ENCODE data around the gene SLC15A4. TPM values are rescaled to one million over a fixed set of nuclear protein-coding genes. Genes with fewer than 3 reads are reported as not detected.

SLC15A4 gene
- total RNA-seq, 1 experiment from 2014 or later, result 21.6 TPM

DNA sequence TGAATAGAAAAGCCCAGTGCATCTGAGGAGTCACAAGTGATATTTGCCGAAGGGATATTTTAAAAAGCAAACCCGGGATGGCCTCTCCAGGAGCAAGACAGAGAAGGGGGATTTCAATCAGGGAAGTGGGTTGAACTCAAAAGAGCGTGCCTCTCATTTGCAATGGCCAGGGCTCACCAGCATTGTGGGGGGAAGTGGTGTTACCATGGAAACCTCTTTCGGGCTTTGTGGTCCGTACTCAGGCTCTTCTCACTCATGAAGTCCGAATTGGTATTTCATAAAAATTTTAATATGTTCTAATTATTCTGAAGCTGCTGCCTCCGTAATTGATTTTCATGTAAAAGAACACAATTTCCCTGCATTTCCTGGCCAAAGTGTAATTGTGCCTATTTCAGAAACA is 79.8 kb downstream of the SLC15A4 start:
- no peak overlapping the region for H4K5ac ChIP-seq (ENCODE audit: insufficient read length, low read depth, low read length)
- H3K23ac ChIP-seq (ENCODE audit: insufficient read length, low read depth, low read length), result no peak overlapping the region
- no peak overlapping the region for H2AFZ ChIP-seq (ENCODE audit: low read length)
- H4K91ac ChIP-seq (ENCODE audit: insufficient read length, low read depth, low read length), result no peak overlapping the region
- H2AK5ac ChIP-seq (ENCODE audit: insufficient read length, low read length), result no peak overlapping the region
- H3K27me3 ChIP-seq (ENCODE audit: insufficient read depth, low read length), result no peaks in the 10 kb centered on the region
- Mint-ChIP-seq H3K27ac (peak overlapping the region in 1 of 3 experiments; percentile 56; a peak in 1 of 7 replicates), H3K9me3 (peaks cover 11 to 12% of the 10 kb centered on the region in 2 experiments), H3K27me3 (ENCODE audit: low read depth) (peaks cover 17% of the 10 kb centered on the region), H3K4me3 (no peak overlapping the region), H3K4me1 (peaks cover 3% of the 10 kb centered on the region in 2 experiments; a peak in 3 of 4 replicates), H3K36me3 (ENCODE audit: insufficient read depth in 1 of 3, low read depth in 3 of 3) (peaks cover 6 to 9% (median 7%) of the 10 kb centered on the region in 3 experiments)
- DNase-seq, result no peak
- no peak overlapping the region for H3K14ac ChIP-seq (ENCODE audit: insufficient read depth, low read length)
- no peak overlapping the region for H3K4ac ChIP-seq (ENCODE audit: low read depth, low read length)
- no peak overlapping the region for H2BK12ac ChIP-seq (ENCODE audit: insufficient read length, low read depth, low read length)
- H3K9ac ChIP-seq (ENCODE audit: extremely low read depth, insufficient read length, low read length), result no peak overlapping the region
- H3K27ac ChIP-seq (ENCODE audit: insufficient read length, low read depth, low read length), result no peak overlapping the region
- H3T11ph ChIP-seq (ENCODE audit: low read length), result no peak overlapping the region
- no peak overlapping the region for H2BK5ac ChIP-seq (ENCODE audit: insufficient read length, low read length)
- no peaks in the 10 kb centered on the region for H3K4me1 ChIP-seq (ENCODE audit: insufficient read depth, low read length)
- no peak overlapping the region for H2BK15ac ChIP-seq (ENCODE audit: low read depth, low read length)
- H2BK120ac ChIP-seq (ENCODE audit: low read depth, low read length, poor library complexity, severe bottlenecking), result no peak overlapping the region
- H3K23me2 ChIP-seq (ENCODE audit: insufficient read length, low read depth, low read length, poor library complexity, severe bottlenecking), result no peaks in the 10 kb centered on the region
- H2BK20ac ChIP-seq (ENCODE audit: low read depth, low read length, poor library complexity, severe bottlenecking), result no peak overlapping the region
- no peaks in the 10 kb centered on the region for H4K20me1 ChIP-seq (ENCODE audit: control insufficient read depth, insufficient read depth, insufficient read length)
- TF ChIP-seq, protein P1, sequence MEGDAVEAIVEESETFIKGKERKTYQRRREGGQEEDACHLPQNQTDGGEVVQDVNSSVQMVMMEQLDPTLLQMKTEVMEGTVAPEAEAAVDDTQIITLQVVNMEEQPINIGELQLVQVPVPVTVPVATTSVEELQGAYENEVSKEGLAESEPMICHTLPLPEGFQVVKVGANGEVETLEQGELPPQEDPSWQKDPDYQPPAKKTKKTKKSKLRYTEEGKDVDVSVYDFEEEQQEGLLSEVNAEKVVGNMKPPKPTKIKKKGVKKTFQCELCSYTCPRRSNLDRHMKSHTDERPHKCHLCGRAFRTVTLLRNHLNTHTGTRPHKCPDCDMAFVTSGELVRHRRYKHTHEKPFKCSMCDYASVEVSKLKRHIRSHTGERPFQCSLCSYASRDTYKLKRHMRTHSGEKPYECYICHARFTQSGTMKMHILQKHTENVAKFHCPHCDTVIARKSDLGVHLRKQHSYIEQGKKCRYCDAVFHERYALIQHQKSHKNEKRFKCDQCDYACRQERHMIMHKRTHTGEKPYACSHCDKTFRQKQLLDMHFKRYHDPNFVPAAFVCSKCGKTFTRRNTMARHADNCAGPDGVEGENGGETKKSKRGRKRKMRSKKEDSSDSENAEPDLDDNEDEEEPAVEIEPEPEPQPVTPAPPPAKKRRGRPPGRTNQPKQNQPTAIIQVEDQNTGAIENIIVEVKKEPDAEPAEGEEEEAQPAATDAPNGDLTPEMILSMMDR (conservative IDR thresholded peaks at IDR 0.05), result no peak
- H3K79me1 ChIP-seq (ENCODE audit: insufficient read depth, low read depth, low read length, poor library complexity, severe bottlenecking), result no peaks in the 10 kb centered on the region
- no peak overlapping the region for H3K18ac ChIP-seq (ENCODE audit: insufficient read length, low read depth, low read length)
- H3K4me2 ChIP-seq (ENCODE audit: insufficient read depth, insufficient read length, low read length), result no peak overlapping the region
- no peak overlapping the region for H3K56ac ChIP-seq (ENCODE audit: insufficient read length, low read depth, low read length)
- H4K8ac ChIP-seq (replicated peaks; ENCODE audit: insufficient read length, low read depth, low read length), result no peak overlapping the region
- no peaks in the 10 kb centered on the region for H3K9me3 ChIP-seq (ENCODE audit: control insufficient read depth, low read depth, low read length)
- WGBS (ENCODE audit: extremely low coverage, insufficient read length, low lambda C conversion rate), result no CpG with 5 or more reads among the region's 7 CpGs
- no peaks in the 10 kb centered on the region for H3K79me2 ChIP-seq (ENCODE audit: insufficient read depth, low read length)

Other genes starting within 250 kb of the SLC15A4 start
- gene GLT1D1, start 29.5 kb upstream of the SLC15A4 start, total RNA-seq (2021), result 6.7 and 7.0 TPM in 2 replicates